H1 (cell line): ENCODE results near the gene ZSCAN30. TPM values are rescaled to one million over a fixed set of nuclear protein-coding genes. Genes with fewer than 3 reads are reported as not detected.

Source experiments
- CTCF ChIA-PET: fragments of 300-600 bp; sonication (Branson Sonifier 250); formaldehyde crosslinking; loops from one replicate; lab custom pipeline; 2021; ENCODE audit not compliant: partially characterized antibody; lab: Charles Lee
- POLR2A ChIA-PET: fragments of 300-600 bp; sonication (Branson Sonifier 250); formaldehyde crosslinking; loops from one replicate; lab custom pipeline; 2021; ENCODE audit warnings: inconsistent platforms; ENCODE audit not compliant: partially characterized antibody; lab: Charles Lee
- DNase-seq, 2 experiments: peaks; one replicate each; pipeline versions ENCODE4 v3.0.0 to v3.0.0-alpha.2; 2010 to 2022; ENCODE audit warnings: low spot score in 2 of 2, low read depth in 1 of 2, mixed read lengths in 1 of 2
- FAIRE-seq: peaks from 2 replicates; lab custom pipeline; 2011; peaks lifted over from hg19 to GRCh38; lab: Jason Lieb, UNC
- H2AFZ ChIP-seq: 2 replicates; pipeline ENCODE4 v1.8.1; 2012; ENCODE audit warnings: low read length, inconsistent platforms
- H2AK5ac ChIP-seq: 2 replicates; pipeline ENCODE4 v1.6.1; 2013; ENCODE audit warnings: low read depth, low read length
- H2BK120ac ChIP-seq: replicated peaks from 2 replicates; pipeline ENCODE3; 2013; ENCODE audit warnings: low read depth, low read length, inconsistent platforms
- H2BK12ac ChIP-seq: 2 replicates; pipeline ENCODE4 v1.6.1; 2013; ENCODE audit warnings: low read depth, low read length
- H2BK15ac ChIP-seq: 2 replicates; pipeline ENCODE4 v1.6.1; 2013; ENCODE audit warnings: low read length
- H2BK20ac ChIP-seq: 2 replicates; pipeline ENCODE4 v1.6.1; 2013; ENCODE audit warnings: low read length
- H2BK5ac ChIP-seq: 2 replicates; pipeline ENCODE4 v1.6.1; 2013; ENCODE audit warnings: low read depth, low read length
- H3K14ac ChIP-seq: 2 replicates; pipeline ENCODE4 v1.6.1; 2013; ENCODE audit warnings: inconsistent platforms; ENCODE audit not compliant: insufficient read length
- H3K18ac ChIP-seq: 2 replicates; pipeline ENCODE4 v1.6.1; 2013; ENCODE audit warnings: low read length; ENCODE audit errors: extremely low read depth
- H3K23ac ChIP-seq: 2 replicates; pipeline ENCODE4 v1.6.1; 2013; ENCODE audit warnings: inconsistent platforms; ENCODE audit not compliant: insufficient read length
- H3K23me2 ChIP-seq: 2 replicates; pipeline ENCODE4 v1.6.1; 2013; ENCODE audit warnings: low read depth, low read length
- H3K27ac ChIP-seq: 2 replicates; pipeline ENCODE4 v1.6.1; 2011; ENCODE audit warnings: low read depth, low read length, inconsistent platforms
- H3K27me3 ChIP-seq, 4 experiments: replicated peaks in 1 of 4; 1 replicate in 1 of 4; 2 replicates in 3 of 4; pipeline versions ENCODE4 v1.6.1 to v1.8.1; 2011 to 2013; ENCODE audit warnings: low read length in 3 of 4, mild to moderate bottlenecking in 3 of 4, inconsistent platforms in 2 of 4, mixed read lengths in 2 of 4, moderate library complexity in 1 of 4; ENCODE audit not compliant: control insufficient read depth in 3 of 4, insufficient read depth in 3 of 4; ENCODE audit errors: extremely low read depth in 1 of 4
- H3K36me3 ChIP-seq, 4 experiments: 2 replicates each; pipeline versions ENCODE4 v1.6.1 to v1.8.1; 2011 to 2013; ENCODE audit warnings: mild to moderate bottlenecking in 4 of 4, low read length in 3 of 4, moderate library complexity in 2 of 4, control low read depth in 1 of 4, inconsistent platforms in 1 of 4; ENCODE audit not compliant: insufficient read depth in 4 of 4, control insufficient read depth in 2 of 4
- H3K4ac ChIP-seq: replicated peaks from 2 replicates; pipeline ENCODE3; 2013; ENCODE audit warnings: low read length, low read depth, mixed read lengths, inconsistent platforms; ENCODE audit not compliant: insufficient read length
- H3K4me1 ChIP-seq, 4 experiments: replicated peaks in 1 of 4; 1 replicate in 1 of 4; 2 replicates in 3 of 4; pipeline versions ENCODE4 v1.6.1 to v1.8.1; 2011 to 2013; ENCODE audit warnings: low read length in 3 of 4, inconsistent platforms in 2 of 4, mixed read lengths in 1 of 4; ENCODE audit not compliant: insufficient read depth in 4 of 4, control insufficient read depth in 3 of 4
- H3K4me2 ChIP-seq, 2 experiments: 2 replicates each; pipeline versions ENCODE4 v1.6.1 to v1.8.1; 2011 to 2013; ENCODE audit warnings: low read depth in 2 of 2, low read length in 2 of 2, control low read depth in 1 of 2, inconsistent platforms in 1 of 2, mild to moderate bottlenecking in 1 of 2; ENCODE audit not compliant: insufficient read depth in 1 of 2
- H3K4me3 ChIP-seq, 4 experiments: fragments of 200-600, 300-600 bp in 1 of 4; sonication (generic), shearing (Covaris generic), sonication (Bioruptor Twin) in 1 of 4; 2 replicates each; pipeline versions ENCODE4 v1.5.1 to v1.8.1; 2011 to 2016; ENCODE audit warnings: low read length in 4 of 4, low read depth in 3 of 4, control low read depth in 2 of 4, inconsistent platforms in 2 of 4, mild to moderate bottlenecking in 2 of 4, mixed read lengths in 1 of 4, moderate library complexity in 1 of 4; ENCODE audit not compliant: insufficient read depth in 2 of 4; ENCODE audit errors: extremely low read depth in 1 of 4
- H3K56ac ChIP-seq: replicated peaks from 2 replicates; pipeline ENCODE3; 2013; ENCODE audit warnings: low read depth, mild to moderate bottlenecking, mixed read lengths, low read length, inconsistent platforms; ENCODE audit not compliant: insufficient read length
- H3K79me1 ChIP-seq: 2 replicates; pipeline ENCODE4 v1.6.1; 2013; ENCODE audit warnings: low read depth, low read length, control low read depth
- H3K79me2 ChIP-seq, 2 experiments: 2 replicates each; pipeline versions ENCODE4 v1.6.1 to v1.8.1; 2012 to 2013; ENCODE audit warnings: low read length in 2 of 2, mild to moderate bottlenecking in 2 of 2, inconsistent platforms in 1 of 2; ENCODE audit not compliant: insufficient read depth in 2 of 2, control insufficient read depth in 1 of 2
- H3K9ac ChIP-seq, 4 experiments: replicated peaks in 1 of 4; 1 replicate in 1 of 4; 2 replicates in 3 of 4; pipeline versions ENCODE4 v1.6.1 to v1.8.1; 2011 to 2013; ENCODE audit warnings: low read depth in 3 of 4, low read length in 3 of 4, control low read depth in 2 of 4, mild to moderate bottlenecking in 2 of 4, moderate library complexity in 2 of 4, inconsistent platforms in 1 of 4; ENCODE audit errors: extremely low read depth in 1 of 4
- H3K9me3 ChIP-seq, 2 experiments: 2 replicates each; pipeline versions ENCODE4 v1.6.1 to v1.8.1; 2012 to 2013; ENCODE audit warnings: mild to moderate bottlenecking in 2 of 2, moderate library complexity in 2 of 2, control low read depth in 1 of 2, inconsistent platforms in 1 of 2, low read depth in 1 of 2, low read length in 1 of 2, mixed read lengths in 1 of 2; ENCODE audit not compliant: insufficient read depth in 2 of 2
- H4K20me1 ChIP-seq, 2 experiments: replicated peaks in 1 of 2; 2 replicates each; pipeline versions ENCODE3 to v1.8.1; 2011 to 2013; ENCODE audit warnings: inconsistent platforms in 2 of 2, low read length in 2 of 2, mild to moderate bottlenecking in 1 of 2; ENCODE audit not compliant: insufficient read depth in 2 of 2, control insufficient read depth in 1 of 2
- H4K5ac ChIP-seq: 2 replicates; pipeline ENCODE4 v1.6.1; 2013; ENCODE audit warnings: low read length, low read depth, mixed read lengths, inconsistent platforms; ENCODE audit not compliant: insufficient read length
- H4K8ac ChIP-seq: 2 replicates; pipeline ENCODE4 v1.8.0; 2013; ENCODE audit warnings: mild to moderate bottlenecking, moderate library complexity, low read length, inconsistent platforms; ENCODE audit not compliant: insufficient read depth; ENCODE audit errors: extremely low read depth
- H4K91ac ChIP-seq: replicated peaks from 2 replicates; pipeline ENCODE3; 2013; ENCODE audit warnings: low read length, mixed read lengths, inconsistent platforms; ENCODE audit not compliant: insufficient read length
- WGBS, 2 experiments: shearing (Covaris generic) in 1 of 2; methylation state at CpG; one replicate each; pipeline versions ENCODE4 v1.1.6 to v1.1.7; 2013 to 2015; ENCODE audit warnings: low lambda C conversion rate in 2 of 2, mixed read lengths in 2 of 2, inconsistent platforms in 1 of 2, low coverage in 1 of 2, missing lambda C conversion rate in 1 of 2; ENCODE audit not compliant: insufficient replicate concordance in 2 of 2, insufficient coverage in 1 of 2, insufficient read length in 1 of 2; ENCODE audit errors: extremely low coverage in 1 of 2, missing lambda C conversion rate in 1 of 2; 5-methylcytosine and 5-hydroxymethylcytosine counted together
- polyA plus RNA-seq, 7 experiments: library from polyadenylated mRNA; depleted of rRNA in 3 of 7; stranded (reverse) in 5 of 7; unstranded in 2 of 7; fragments of >200 nt in 5 of 7; fragments of 200-250 nt in 2 of 7; gene quantifications; 1 replicate in 5 of 7; 2 replicates in 1 of 7; 4 replicates in 1 of 7; pipeline versions ENCODE4 v1.2.1 to v1.2.3, GENCODE V29; 2011 to 2013; ENCODE audit warnings: missing spikeins in 2 of 7, mixed read lengths in 2 of 7
- total RNA-seq: library from RNA; stranded (reverse); fragmentation: NEBNext Ultra II Directional; extraction: Animal tissue kit (Norgen Biotek cat#: 25700); gene quantifications from 2 replicates; pipeline ENCODE4 v1.2.1, GENCODE V29; 2021

ZSCAN30 gene
- total and polyA plus RNA-seq, 2 of the 8 experiments (the other 6 are each of a cell fraction or from before 2014, with no cell fraction given), result 4.4 to 10.3 TPM

- Histone ChIP-seq H4K5ac (peak overlapping the region; percentile 81), H2AFZ (peak overlapping the region; percentile 90), H2AK5ac (no peak overlapping the region), H4K8ac (peak overlapping the region; percentile 6; the same call in 1 of the 2 replicates), H4K20me1 (no peaks in the 10 kb centered on the region), H3K56ac (peak overlapping the region; percentile 74), H3K9me3 (peaks cover 3% of the 10 kb centered on the region in 2 experiments; a peak in 3 of 4 replicates), H3K4ac (no peak overlapping the region), H2BK15ac (no peak overlapping the region), H3K9ac (peak overlapping the region; percentile 46 to 91 (median 64)), H4K91ac (no peak overlapping the region), H3K36me3 (peaks cover 0 to 8% (median 2%) of the 10 kb centered on the region in 4 experiments; a peak in 4 of 8 replicates), H2BK120ac (no peak overlapping the region), H3K27ac (peak overlapping the region; percentile 62), H3K23ac (no peak overlapping the region), H3K18ac (0 out of 2 replicates have a peak overlapping the region, but pooled peaks have one; percentile 24), H3K27me3 (no peaks in the 10 kb centered on the region), H3K4me2 (peak overlapping the region; percentile 85 to 91), H3K14ac (no peak overlapping the region), H3K23me2 (peaks cover 9% of the 10 kb centered on the region), H3K79me1 (peaks cover 11% of the 10 kb centered on the region), H2BK20ac (no peak overlapping the region), H3K4me3 (peak overlapping the region; percentile 83 to 97 (median 90)), H3K4me1 (peaks cover 0 to 10% (median 0%) of the 10 kb centered on the region in 4 experiments; a peak in 2 of 7 replicates), H2BK12ac (no peak overlapping the region), H3K79me2 (peaks cover 0 to 52% of the 10 kb centered on the region in 2 experiments; a peak in 2 of 4 replicates), H2BK5ac (peak overlapping the region; percentile 12)
- DNase-seq (peak in 1 of 2 experiments; percentile 50), FAIRE-seq (no peak)
- 1% methylated on average over 8 of the region's 8 CpGs; no CpG with 5 or more reads in 1 of the 2 experiments for WGBS, 2 experiments
- ChIA-PET POLR2A (interaction anchor here (0.6 to 3.5 kb wide), 19 partner anchors 10 to 264 kb away, joined by 3 to 53 read pairs (median 4); partner anchors contain the start of genes ZNF24 and ZNF397), CTCF (interaction anchor here (1.4 to 2.1 kb wide), 4 partner anchors 13 to 66 kb away, joined by 3 to 11 read pairs (median 5); no protein-coding TSS in a partner anchor)
These were observed 319 bp downstream of the ZSCAN30 start for GRCh38 chr18:35289727-35290093.
